ENCODE results near the gene CD58. TPM values are rescaled to one million over a fixed set of nuclear protein-coding genes. Genes with fewer than 3 reads are reported as not detected.

CD58 gene
- total RNA-seq, 1 donor from 2014 or later = 11.0 TPM

GRCh38 chr1:116489231-116489697 is 81.6 kb downstream of the CD58 start:
- no peak for TF ChIP-seq CTCF (IDR thresholded peaks at IDR 0.05)
- peaks cover 3% of the 10 kb centered on the region for H3K27me3 Mint-ChIP-seq (ENCODE audit: unreplicated experiment)
- H3K27ac Mint-ChIP-seq (ENCODE audit: unreplicated experiment) = no peak overlapping the region
- no peak for DNase-seq (ENCODE audit: extremely low spot score, unreplicated experiment)
- no peaks in the 10 kb centered on the region for H3K36me3 Mint-ChIP-seq (ENCODE audit: unreplicated experiment)
- H3K4me3 Mint-ChIP-seq (ENCODE audit: unreplicated experiment) = no peak overlapping the region
- H3K4me1 Mint-ChIP-seq (ENCODE audit: unreplicated experiment) = peaks cover 71% of the 10 kb centered on the region
- no peaks in the 10 kb centered on the region for H3K9me3 Mint-ChIP-seq (ENCODE audit: unreplicated experiment)

- H3K36me3 Mint-ChIP-seq (ENCODE audit: unreplicated experiment) = no peaks in the 10 kb centered on the region
- H3K9me3 Mint-ChIP-seq (ENCODE audit: unreplicated experiment) = no peaks in the 10 kb centered on the region
- peaks cover 3% of the 10 kb centered on the region for H3K27me3 Mint-ChIP-seq (ENCODE audit: unreplicated experiment)
- peaks cover 61% of the 10 kb centered on the region for H3K4me1 Mint-ChIP-seq (ENCODE audit: unreplicated experiment)
- no peak overlapping the region for H3K4me3 Mint-ChIP-seq (ENCODE audit: unreplicated experiment)
- peak overlapping the region; percentile 16 for H3K27ac Mint-ChIP-seq (ENCODE audit: unreplicated experiment)
- no peak for TF ChIP-seq CTCF (IDR thresholded peaks at IDR 0.05)
- no peak for DNase-seq (ENCODE audit: extremely low spot score, unreplicated experiment)
These were observed 82.8 kb downstream of the CD58 start for GRCh38 chr1:116488071-116488470.

- H3K27ac Mint-ChIP-seq (ENCODE audit: unreplicated experiment) = no peak overlapping the region
- peaks cover 3% of the 10 kb centered on the region for H3K27me3 Mint-ChIP-seq (ENCODE audit: unreplicated experiment)
- TF ChIP-seq CTCF (IDR thresholded peaks at IDR 0.05) = no peak
- no peak overlapping the region for H3K4me3 Mint-ChIP-seq (ENCODE audit: unreplicated experiment)
- no peaks in the 10 kb centered on the region for H3K9me3 Mint-ChIP-seq (ENCODE audit: unreplicated experiment)
- DNase-seq (ENCODE audit: extremely low spot score, unreplicated experiment) = no peak
- peaks cover 57% of the 10 kb centered on the region for H3K4me1 Mint-ChIP-seq (ENCODE audit: unreplicated experiment)
- H3K36me3 Mint-ChIP-seq (ENCODE audit: unreplicated experiment) = no peaks in the 10 kb centered on the region
These were observed 83.2 kb downstream of the CD58 start for GRCh38 chr1:116487583-116487982.

GRCh38 chr1:116487031-116487430 is 83.8 kb downstream of the CD58 start:
- H3K27ac Mint-ChIP-seq (ENCODE audit: unreplicated experiment) = no peak overlapping the region
- peaks cover 54% of the 10 kb centered on the region for H3K4me1 Mint-ChIP-seq (ENCODE audit: unreplicated experiment)
- H3K4me3 Mint-ChIP-seq (ENCODE audit: unreplicated experiment) = no peak overlapping the region
- DNase-seq (ENCODE audit: extremely low spot score, unreplicated experiment) = no peak
- no peak for TF ChIP-seq CTCF (IDR thresholded peaks at IDR 0.05)
- H3K27me3 Mint-ChIP-seq (ENCODE audit: unreplicated experiment) = peaks cover 3% of the 10 kb centered on the region
- no peaks in the 10 kb centered on the region for H3K9me3 Mint-ChIP-seq (ENCODE audit: unreplicated experiment)
- no peaks in the 10 kb centered on the region for H3K36me3 Mint-ChIP-seq (ENCODE audit: unreplicated experiment)

- Mint-ChIP-seq H3K4me1 (ENCODE audit: unreplicated experiment) (peaks cover 51% of the 10 kb centered on the region), H3K9me3 (ENCODE audit: unreplicated experiment) (no peaks in the 10 kb centered on the region), H3K36me3 (ENCODE audit: unreplicated experiment) (no peaks in the 10 kb centered on the region), H3K27ac (ENCODE audit: unreplicated experiment) (no peak overlapping the region), H3K27me3 (ENCODE audit: unreplicated experiment) (peaks cover 3% of the 10 kb centered on the region), H3K4me3 (ENCODE audit: unreplicated experiment) (no peak overlapping the region)
- DNase-seq (ENCODE audit: extremely low spot score, unreplicated experiment) = no peak
- no peak for TF ChIP-seq CTCF (IDR thresholded peaks at IDR 0.05)
These were observed 84.4 kb downstream of the CD58 start for GRCh38 chr1:116486424-116486823.
